Measurements from ENCODE around the gene SKAP1. TPM values are rescaled to one million over a fixed set of nuclear protein-coding genes. Genes with fewer than 3 reads are reported as not detected.

The SKAP1 gene
- total RNA-seq, 1 donor from 2014 or later = 1.0 TPM

GRCh38 chr17:48244121-48244711, 185.8 kb downstream of the SKAP1 start:
- H3K36me3 ChIP-seq (ENCODE audit: control insufficient read depth in 3 of 3, insufficient read depth in 3 of 3, low read length in 3 of 3) = no peaks in the 10 kb centered on the region
- H3K9ac ChIP-seq (ENCODE audit: low read depth in 1 of 3, low read length in 3 of 3) = no peak overlapping the region
- peaks cover 8 to 19% (median 10%) of the 10 kb centered on the region in 3 donors for H3K4me1 ChIP-seq (ENCODE audit: control insufficient read depth in 3 of 3, insufficient read depth in 3 of 3, low read length in 3 of 3)

GRCh38 chr17:48241770-48242497, 188.1 kb downstream of the SKAP1 start:
- peaks cover 8 to 19% (median 10%) of the 10 kb centered on the region in 3 donors for H3K4me1 ChIP-seq (ENCODE audit: control insufficient read depth in 3 of 3, insufficient read depth in 3 of 3, low read length in 3 of 3)
- H3K9ac ChIP-seq (ENCODE audit: low read depth in 1 of 3, low read length in 3 of 3) = no peak overlapping the region
- no peak overlapping the region for H3K27ac ChIP-seq (ENCODE audit: low read depth, low read length)
- no peaks in the 10 kb centered on the region for H3K9me3 ChIP-seq (ENCODE audit: control insufficient read depth in 3 of 3, low read length in 3 of 3)
- no peak overlapping the region for H3K4me3 ChIP-seq (ENCODE audit: low read length in 3 of 3)
- H3K36me3 ChIP-seq (ENCODE audit: control insufficient read depth in 3 of 3, insufficient read depth in 3 of 3, low read length in 3 of 3) = no peaks in the 10 kb centered on the region
- H3K27me3 ChIP-seq (ENCODE audit: control insufficient read depth in 3 of 3, insufficient read depth in 3 of 3, low read length in 3 of 3) = peaks cover 0 to 2% (median 0%) of the 10 kb centered on the region in 3 donors

More at GRCh38 chr17:48244121-48244711, 185.8 kb downstream of the SKAP1 start:
- Histone ChIP-seq H3K27me3 (ENCODE audit: control insufficient read depth in 3 of 3, insufficient read depth in 3 of 3, low read length in 3 of 3) (peaks cover 0 to 2% (median 0%) of the 10 kb centered on the region in 3 donors), H3K4me3 (ENCODE audit: low read length in 3 of 3) (no peak overlapping the region), H3K27ac (ENCODE audit: low read depth, low read length) (no peak overlapping the region), H3K9me3 (ENCODE audit: control insufficient read depth in 3 of 3, low read length in 3 of 3) (no peaks in the 10 kb centered on the region)

- Histone ChIP-seq H3K36me3 (ENCODE audit: control insufficient read depth in 3 of 3, insufficient read depth in 3 of 3, low read length in 3 of 3) (no peaks in the 10 kb centered on the region), H3K4me3 (ENCODE audit: low read length in 3 of 3) (no peak overlapping the region), H3K9me3 (ENCODE audit: control insufficient read depth in 3 of 3, low read length in 3 of 3) (no peaks in the 10 kb centered on the region), H3K9ac (ENCODE audit: low read depth in 1 of 3, low read length in 3 of 3) (no peak overlapping the region), H3K4me1 (ENCODE audit: control insufficient read depth in 3 of 3, insufficient read depth in 3 of 3, low read length in 3 of 3) (peaks cover 8 to 19% (median 10%) of the 10 kb centered on the region in 3 donors), H3K27me3 (ENCODE audit: control insufficient read depth in 3 of 3, insufficient read depth in 3 of 3, low read length in 3 of 3) (peaks cover 0 to 1% (median 0%) of the 10 kb centered on the region in 3 donors), H3K27ac (ENCODE audit: low read depth, low read length) (no peak overlapping the region)
Measured at GRCh38 chr17:48241131-48241591, 188.9 kb downstream of the SKAP1 start.

GRCh38 chr17:48240562-48241130, 189.4 kb downstream of the SKAP1 start:
- Histone ChIP-seq H3K4me3 (ENCODE audit: low read length in 3 of 3) (no peak overlapping the region), H3K27me3 (ENCODE audit: control insufficient read depth in 3 of 3, insufficient read depth in 3 of 3, low read length in 3 of 3) (no peaks in the 10 kb centered on the region), H3K4me1 (ENCODE audit: control insufficient read depth in 3 of 3, insufficient read depth in 3 of 3, low read length in 3 of 3) (peaks cover 8 to 19% (median 10%) of the 10 kb centered on the region in 3 donors), H3K36me3 (ENCODE audit: control insufficient read depth in 3 of 3, insufficient read depth in 3 of 3, low read length in 3 of 3) (no peaks in the 10 kb centered on the region), H3K9me3 (ENCODE audit: control insufficient read depth in 3 of 3, low read length in 3 of 3) (no peaks in the 10 kb centered on the region), H3K9ac (ENCODE audit: low read depth in 1 of 3, low read length in 3 of 3) (no peak overlapping the region), H3K27ac (ENCODE audit: low read depth, low read length) (no peak overlapping the region)

GRCh38 chr17:48240122-48240521, 189.9 kb downstream of the SKAP1 start:
- H3K27me3 ChIP-seq (ENCODE audit: control insufficient read depth in 3 of 3, insufficient read depth in 3 of 3, low read length in 3 of 3) = no peaks in the 10 kb centered on the region
- no peak overlapping the region for H3K9ac ChIP-seq (ENCODE audit: low read depth in 1 of 3, low read length in 3 of 3)
- no peaks in the 10 kb centered on the region for H3K36me3 ChIP-seq (ENCODE audit: control insufficient read depth in 3 of 3, insufficient read depth in 3 of 3, low read length in 3 of 3)
- H3K4me1 ChIP-seq (ENCODE audit: control insufficient read depth in 3 of 3, insufficient read depth in 3 of 3, low read length in 3 of 3) = peaks cover 8 to 19% (median 10%) of the 10 kb centered on the region in 3 donors
- no peaks in the 10 kb centered on the region for H3K9me3 ChIP-seq (ENCODE audit: control insufficient read depth in 3 of 3, low read length in 3 of 3)
- H3K27ac ChIP-seq (ENCODE audit: low read depth, low read length) = no peak overlapping the region
- H3K4me3 ChIP-seq (ENCODE audit: low read length in 3 of 3) = no peak overlapping the region

- H3K36me3 ChIP-seq (ENCODE audit: control insufficient read depth in 3 of 3, insufficient read depth in 3 of 3, low read length in 3 of 3) = no peaks in the 10 kb centered on the region
- no peak overlapping the region for H3K9ac ChIP-seq (ENCODE audit: low read depth in 1 of 3, low read length in 3 of 3)
- H3K4me1 ChIP-seq (ENCODE audit: control insufficient read depth in 3 of 3, insufficient read depth in 3 of 3, low read length in 3 of 3) = peaks cover 8 to 19% (median 10%) of the 10 kb centered on the region in 3 donors
- H3K27me3 ChIP-seq (ENCODE audit: control insufficient read depth in 3 of 3, insufficient read depth in 3 of 3, low read length in 3 of 3) = no peaks in the 10 kb centered on the region
- H3K4me3 ChIP-seq (ENCODE audit: low read length in 3 of 3) = no peak overlapping the region
- H3K27ac ChIP-seq (ENCODE audit: low read depth, low read length) = no peak overlapping the region
- H3K9me3 ChIP-seq (ENCODE audit: control insufficient read depth in 3 of 3, low read length in 3 of 3) = no peaks in the 10 kb centered on the region
Measured at GRCh38 chr17:48239603-48239995, 190.4 kb downstream of the SKAP1 start.

- no peaks in the 10 kb centered on the region for H3K9me3 ChIP-seq (ENCODE audit: control insufficient read depth in 3 of 3, low read length in 3 of 3)
- no peak overlapping the region for H3K9ac ChIP-seq (ENCODE audit: low read depth in 1 of 3, low read length in 3 of 3)
- no peaks in the 10 kb centered on the region for H3K27me3 ChIP-seq (ENCODE audit: control insufficient read depth in 3 of 3, insufficient read depth in 3 of 3, low read length in 3 of 3)
- no peak overlapping the region for H3K27ac ChIP-seq (ENCODE audit: low read depth, low read length)
- peaks cover 8 to 19% (median 10%) of the 10 kb centered on the region in 3 donors for H3K4me1 ChIP-seq (ENCODE audit: control insufficient read depth in 3 of 3, insufficient read depth in 3 of 3, low read length in 3 of 3)
- no peaks in the 10 kb centered on the region for H3K36me3 ChIP-seq (ENCODE audit: control insufficient read depth in 3 of 3, insufficient read depth in 3 of 3, low read length in 3 of 3)
- no peak overlapping the region for H3K4me3 ChIP-seq (ENCODE audit: low read length in 3 of 3)
Measured at GRCh38 chr17:48238933-48239602, 190.9 kb downstream of the SKAP1 start.

GRCh38 chr17:48237456-48237855, 192.6 kb downstream of the SKAP1 start:
- H3K36me3 ChIP-seq (ENCODE audit: control insufficient read depth in 3 of 3, insufficient read depth in 3 of 3, low read length in 3 of 3) = no peaks in the 10 kb centered on the region
- no peak overlapping the region for H3K27ac ChIP-seq (ENCODE audit: low read depth, low read length)

GRCh38 chr17:48236681-48237134, 193.3 kb downstream of the SKAP1 start:
- Histone ChIP-seq H3K4me3 (ENCODE audit: low read length in 3 of 3) (no peak overlapping the region), H3K27me3 (ENCODE audit: control insufficient read depth in 3 of 3, insufficient read depth in 3 of 3, low read length in 3 of 3) (peaks cover 0 to 5% (median 3%) of the 10 kb centered on the region in 3 donors), H3K36me3 (ENCODE audit: control insufficient read depth in 3 of 3, insufficient read depth in 3 of 3, low read length in 3 of 3) (no peaks in the 10 kb centered on the region), H3K9me3 (ENCODE audit: control insufficient read depth in 3 of 3, low read length in 3 of 3) (no peaks in the 10 kb centered on the region), H3K27ac (ENCODE audit: low read depth, low read length) (no peak overlapping the region), H3K9ac (ENCODE audit: low read depth in 1 of 3, low read length in 3 of 3) (no peak overlapping the region), H3K4me1 (ENCODE audit: control insufficient read depth in 3 of 3, insufficient read depth in 3 of 3, low read length in 3 of 3) (peaks cover 6 to 14% (median 6%) of the 10 kb centered on the region in 3 donors)

More at GRCh38 chr17:48237456-48237855, 192.6 kb downstream of the SKAP1 start:
- Histone ChIP-seq H3K4me1 (ENCODE audit: control insufficient read depth in 3 of 3, insufficient read depth in 3 of 3, low read length in 3 of 3) (peaks cover 8 to 19% (median 10%) of the 10 kb centered on the region in 3 donors), H3K27me3 (ENCODE audit: control insufficient read depth in 3 of 3, insufficient read depth in 3 of 3, low read length in 3 of 3) (peaks cover 0 to 5% (median 0%) of the 10 kb centered on the region in 3 donors), H3K9ac (ENCODE audit: low read depth in 1 of 3, low read length in 3 of 3) (no peak overlapping the region), H3K9me3 (ENCODE audit: control insufficient read depth in 3 of 3, low read length in 3 of 3) (no peaks in the 10 kb centered on the region), H3K4me3 (ENCODE audit: low read length in 3 of 3) (no peak overlapping the region)
